ENCODE measurements around the gene MFSD11. TPM values are rescaled to one million over a fixed set of nuclear protein-coding genes. Genes with fewer than 3 reads are reported as not detected.
A peak's percentile ranks its signal among the peaks of the same experiment; 100 is the strongest.
"Not testable (repeated sequence)": the region's sequence is repeated elsewhere in the genome, so short reads cannot be mapped to it uniquely, and the experiment has no call there.

Gene MFSD11
- total and polyA plus RNA-seq, 8 donors, result 7.0 to 66.1 (median 14.1) TPM

GRCh38 chr17:76721463-76721862, 16.5 kb upstream of the MFSD11 start:
- WGBS, 5 donors, result 77 to 90% (median 85%) methylated on average over 10 of the region's 10 CpGs
- Histone ChIP-seq H3K4me3 (no peak overlapping the region), H3K27me3 (no peaks in the 10 kb centered on the region), H3K9me3 (no peaks in the 10 kb centered on the region), H3K36me3 (peaks cover 77 to 87% (median 85%) of the 10 kb centered on the region in 4 donors), H3K4me1 (peaks cover 20 to 57% (median 45%) of the 10 kb centered on the region in 4 donors), H3K27ac (peak overlapping the region in 1 of 5 donors; percentile 0)
- TF ChIP-seq POLR2AphosphoS5 (IDR thresholded peaks at IDR 0.05) (no peak), EP300 (IDR thresholded peaks at IDR 0.05) (no peak), CTCF (IDR thresholded peaks at IDR 0.05) (no peak), POLR2A (IDR thresholded peaks at IDR 0.05) (no peak)
- no peak for DNase-seq
- intact Hi-C loops (cut with DNase I; ENCODE audit: low total_unique reads), result no loop called here

GRCh38 chr17:76722279-76722678, 15.6 kb upstream of the MFSD11 start:
- peaks cover 18 to 50% (median 41%) of the 10 kb centered on the region in 4 donors for H3K4me1 ChIP-seq
- no peak overlapping the region for H3K27ac ChIP-seq
- no peak for TF ChIP-seq CTCF (IDR thresholded peaks at IDR 0.05)
- TF ChIP-seq EP300 (IDR thresholded peaks at IDR 0.05), result no peak
- TF ChIP-seq POLR2AphosphoS5 (IDR thresholded peaks at IDR 0.05), result no peak
- no peak for TF ChIP-seq POLR2A (IDR thresholded peaks at IDR 0.05)
- 88 to 96% (median 94%) methylated on average over 8 of the region's 8 CpGs for WGBS, 5 donors
- DNase-seq, result no peak
- peaks cover 71 to 79% (median 77%) of the 10 kb centered on the region in 4 donors for H3K36me3 ChIP-seq
- no peaks in the 10 kb centered on the region for H3K9me3 ChIP-seq
- H3K27me3 ChIP-seq, result no peaks in the 10 kb centered on the region
- H3K4me3 ChIP-seq, result no peak overlapping the region
- intact Hi-C loops (cut with DNase I; ENCODE audit: low total_unique reads), result no loop called here

- WGBS, 5 donors, result 95 to 97% (median 97%) methylated on average over 8 of the region's 8 CpGs
- H3K27me3 ChIP-seq; H3K4me3 ChIP-seq; intact Hi-C loops (cut with DNase I; ENCODE audit: low total_unique reads); DNase-seq; H3K9me3 ChIP-seq; H3K27ac ChIP-seq: not testable (repeated sequence)
- peaks cover 25 to 55% (median 45%) of the 10 kb centered on the region in 4 donors for H3K4me1 ChIP-seq
- peaks cover 64 to 72% (median 70%) of the 10 kb centered on the region in 4 donors for H3K36me3 ChIP-seq
These were observed 14.9 kb upstream of the MFSD11 start for GRCh38 chr17:76722977-76723376.

- Histone ChIP-seq H3K4me1 (peaks cover 27 to 64% (median 53%) of the 10 kb centered on the region in 4 donors), H3K36me3 (peaks cover 56 to 64% (median 62%) of the 10 kb centered on the region in 4 donors), H3K27me3 (no peaks in the 10 kb centered on the region), H3K4me3 (peak overlapping the region in 2 of 4 donors; percentile 85 to 87), H3K9me3 (no peaks in the 10 kb centered on the region), H3K27ac (peak overlapping the region in 1 of 5 donors; percentile 100)
- TF ChIP-seq POLR2AphosphoS5 (IDR thresholded peaks at IDR 0.05) (no peak), EP300 (IDR thresholded peaks at IDR 0.05) (no peak), CTCF (IDR thresholded peaks at IDR 0.05) (no peak), POLR2A (IDR thresholded peaks at IDR 0.05) (no peak)
- intact Hi-C loops (cut with DNase I; ENCODE audit: low total_unique reads), result no loop called here
- WGBS, 5 donors, result 91 to 100% (median 96%) methylated on average over 9 of the region's 9 CpGs
- DNase-seq, result no peak
These were observed 14.1 kb upstream of the MFSD11 start for GRCh38 chr17:76723812-76724211.

GRCh38 chr17:76725580-76726230, 12.2 kb upstream of the MFSD11 start:
- Histone ChIP-seq H3K9me3 (no peaks in the 10 kb centered on the region), H3K27ac (peak overlapping the region; percentile 98 to 100 (median 100)), H3K36me3 (peaks cover 42 to 59% (median 52%) of the 10 kb centered on the region in 4 donors), H3K4me3 (peak overlapping the region; percentile 85 to 97 (median 90)), H3K4me1 (peaks cover 38 to 81% (median 67%) of the 10 kb centered on the region in 4 donors), H3K27me3 (no peaks in the 10 kb centered on the region)
- no peak for TF ChIP-seq CTCF (IDR thresholded peaks at IDR 0.05)
- TF ChIP-seq POLR2AphosphoS5 (IDR thresholded peaks at IDR 0.05), result peak in 1 of 3 donors; percentile 25
- peak; percentile 73 to 91 for DNase-seq
- 1 to 6% (median 3%) methylated on average over 20 to 38 of the region's 38 CpGs for WGBS, 5 donors
- intact Hi-C loops (cut with DNase I; ENCODE audit: low total_unique reads), result no loop called here
